KMS-11 (cell line): ENCODE measurements around the gene CLEC2B.
"Not testable (repeated sequence)": the region's sequence is repeated elsewhere in the genome, so short reads cannot be mapped to it uniquely, and the experiment has no call there.

Experiments used
- H2AFZ ChIP-seq: fragments of 200-600 bp; sonication (generic); 2 replicates; pipeline ENCODE4 v1.6.1; 2016; ENCODE audit warnings: antibody characterized with exemption, mixed run types, low read depth
- H3K27ac ChIP-seq: fragments of 200-600 bp; sonication (generic); 2 replicates; pipeline ENCODE4 v1.6.1; 2016; ENCODE audit warnings: mild to moderate bottlenecking, mixed run types
- H3K27me3 ChIP-seq: fragments of 200-600 bp; sonication (generic); 2 replicates; pipeline ENCODE4 v1.6.1; 2017; ENCODE audit warnings: mild to moderate bottlenecking, low read depth, mixed run types, moderate library complexity; ENCODE audit not compliant: insufficient read depth
- H3K36me3 ChIP-seq: fragments of 200-600 bp; sonication (generic); 2 replicates; pipeline ENCODE4 v1.6.1; 2017; ENCODE audit warnings: mild to moderate bottlenecking, mixed run types; ENCODE audit not compliant: insufficient read depth
- H3K4me1 ChIP-seq: fragments of 200-600 bp; sonication (generic); 2 replicates; pipeline ENCODE4 v1.6.1; 2016; ENCODE audit warnings: mild to moderate bottlenecking, low read depth, mixed run types; ENCODE audit not compliant: poor library complexity, severe bottlenecking
- H3K4me2 ChIP-seq: fragments of 200-600 bp; sonication (generic); 2 replicates; pipeline ENCODE4 v1.7.0; 2016; ENCODE audit warnings: mild to moderate bottlenecking, mixed run types
- H3K4me3 ChIP-seq: fragments of 200-600 bp; sonication (generic); IDR thresholded peaks from 2 replicates; pipeline ENCODE4 v1.6.1; 2017; ENCODE audit warnings: low read depth, low read length, mixed read lengths; ENCODE audit not compliant: insufficient read depth
- H3K79me2 ChIP-seq: fragments of 200-600 bp; sonication (generic); 2 replicates; pipeline ENCODE4 v1.6.1; 2016; ENCODE audit warnings: low read depth, mixed run types; ENCODE audit not compliant: insufficient read depth
- H3K9ac ChIP-seq: fragments of 200-600 bp; sonication (generic); 2 replicates; pipeline ENCODE4 v1.6.1; 2016; ENCODE audit warnings: mild to moderate bottlenecking, mixed run types
- H4K20me1 ChIP-seq: fragments of 200-600 bp; sonication (generic); 2 replicates; pipeline ENCODE4 v1.6.1; 2016; ENCODE audit warnings: mild to moderate bottlenecking, mixed run types; ENCODE audit not compliant: insufficient read depth
- TF ChIP-seq, protein P1 (sequence below): fragments of 200-600 bp; sonication (generic); conservative IDR thresholded peaks from 2 replicates; pipeline ENCODE4 v1.6.1; 2017; ENCODE audit warnings: low read depth, mild to moderate bottlenecking, antibody characterized with exemption, low read length, moderate library complexity, mixed read lengths

The CLEC2B gene

DNA sequence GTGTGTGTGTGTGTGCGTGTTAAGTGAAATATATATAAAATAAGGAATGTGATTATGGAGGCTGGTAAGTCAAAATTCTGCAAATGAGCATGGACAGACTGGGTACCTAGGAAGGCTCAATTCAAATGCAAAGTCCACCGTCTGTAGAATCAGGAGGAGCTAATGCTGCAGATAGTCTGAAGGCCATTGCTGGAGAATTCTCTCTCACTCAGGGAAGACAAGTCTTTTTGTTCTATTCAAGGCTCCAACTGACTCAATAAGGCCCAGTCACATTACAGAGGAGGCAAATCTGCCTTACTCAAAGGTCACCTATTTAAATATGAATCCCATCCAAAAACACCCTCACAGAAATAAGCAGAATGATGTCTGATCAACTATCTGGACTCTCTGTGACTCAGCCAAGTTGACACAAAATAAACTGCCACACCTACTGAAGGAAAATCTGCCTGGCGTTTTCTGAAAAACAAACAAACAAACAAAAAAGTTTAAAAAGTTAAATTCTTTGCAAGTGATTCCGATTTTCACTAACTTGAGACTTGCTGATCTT is 11.5 kb upstream of the CLEC2B start:
- no peak overlapping the region for H2AFZ ChIP-seq
- H3K4me1 ChIP-seq, result no peaks in the 10 kb centered on the region
- no peaks in the 10 kb centered on the region for H3K27me3 ChIP-seq
- H3K4me3 ChIP-seq, result no peak overlapping the region
- no peaks in the 10 kb centered on the region for H4K20me1 ChIP-seq
- H3K27ac ChIP-seq, result no peak overlapping the region
- H3K4me2 ChIP-seq, result no peak overlapping the region
- H3K36me3 ChIP-seq, result no peaks in the 10 kb centered on the region
- no peaks in the 10 kb centered on the region for H3K79me2 ChIP-seq
- TF ChIP-seq, protein P1, sequence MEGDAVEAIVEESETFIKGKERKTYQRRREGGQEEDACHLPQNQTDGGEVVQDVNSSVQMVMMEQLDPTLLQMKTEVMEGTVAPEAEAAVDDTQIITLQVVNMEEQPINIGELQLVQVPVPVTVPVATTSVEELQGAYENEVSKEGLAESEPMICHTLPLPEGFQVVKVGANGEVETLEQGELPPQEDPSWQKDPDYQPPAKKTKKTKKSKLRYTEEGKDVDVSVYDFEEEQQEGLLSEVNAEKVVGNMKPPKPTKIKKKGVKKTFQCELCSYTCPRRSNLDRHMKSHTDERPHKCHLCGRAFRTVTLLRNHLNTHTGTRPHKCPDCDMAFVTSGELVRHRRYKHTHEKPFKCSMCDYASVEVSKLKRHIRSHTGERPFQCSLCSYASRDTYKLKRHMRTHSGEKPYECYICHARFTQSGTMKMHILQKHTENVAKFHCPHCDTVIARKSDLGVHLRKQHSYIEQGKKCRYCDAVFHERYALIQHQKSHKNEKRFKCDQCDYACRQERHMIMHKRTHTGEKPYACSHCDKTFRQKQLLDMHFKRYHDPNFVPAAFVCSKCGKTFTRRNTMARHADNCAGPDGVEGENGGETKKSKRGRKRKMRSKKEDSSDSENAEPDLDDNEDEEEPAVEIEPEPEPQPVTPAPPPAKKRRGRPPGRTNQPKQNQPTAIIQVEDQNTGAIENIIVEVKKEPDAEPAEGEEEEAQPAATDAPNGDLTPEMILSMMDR, result no peak
- no peak overlapping the region for H3K9ac ChIP-seq

- H3K27me3 ChIP-seq, H3K4me3 ChIP-seq, H2AFZ ChIP-seq, H3K27ac ChIP-seq, H3K79me2 ChIP-seq, H3K36me3 ChIP-seq, H3K4me1 ChIP-seq, H3K9ac ChIP-seq, H4K20me1 ChIP-seq, H3K4me2 ChIP-seq: not testable (repeated sequence)
Observed at GRCh38 chr12:9876120-9876519, 7.0 kb upstream of the CLEC2B start.

DNA sequence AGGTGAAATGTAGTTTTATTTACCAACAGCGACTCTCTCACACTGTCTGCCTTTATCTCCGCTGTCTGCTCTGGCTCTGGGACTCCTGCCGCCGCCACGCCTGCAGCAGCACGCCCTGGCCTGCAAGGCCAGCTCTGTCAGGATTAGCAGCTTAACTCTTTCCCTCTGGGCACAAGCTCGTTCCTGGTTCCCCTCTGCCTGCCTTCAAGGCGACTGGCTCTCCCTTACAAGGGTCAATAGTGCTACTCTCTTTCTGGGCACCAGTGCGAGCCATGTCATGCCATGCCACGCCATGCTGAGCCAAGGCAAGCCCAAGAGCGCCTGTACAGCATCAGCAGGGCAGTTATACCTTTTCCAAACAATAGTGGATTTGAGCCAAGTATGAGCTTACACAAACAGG is 3.6 kb upstream of the CLEC2B start:
- Histone ChIP-seq H3K27ac (no peak overlapping the region), H3K79me2 (no peaks in the 10 kb centered on the region), H3K4me1 (peaks cover 16% of the 10 kb centered on the region), H3K27me3 (no peaks in the 10 kb centered on the region), H3K36me3 (no peaks in the 10 kb centered on the region), H2AFZ (no peak overlapping the region), H3K9ac (no peak overlapping the region), H3K4me3 (no peak overlapping the region), H3K4me2 (no peak overlapping the region), H4K20me1 (no peaks in the 10 kb centered on the region)
- TF ChIP-seq, protein P1, result no peak

DNA sequence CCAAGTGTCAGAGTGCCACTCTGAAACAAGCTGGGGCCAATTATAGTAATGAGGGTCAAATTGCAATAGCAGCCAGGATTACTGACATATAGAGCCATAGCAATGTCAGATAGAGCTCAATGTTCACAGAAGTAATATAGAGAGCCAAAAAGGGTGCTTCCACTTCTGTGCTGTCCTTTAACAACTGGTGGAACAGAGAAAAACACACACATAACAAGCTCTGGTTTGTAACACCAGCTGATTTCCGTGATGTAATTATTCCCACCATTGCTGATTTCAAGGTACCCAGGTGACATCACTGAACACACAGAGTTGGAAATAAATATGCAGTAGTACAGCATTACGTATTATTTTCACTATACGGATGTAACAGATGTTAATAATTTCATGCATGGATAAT is 3.0 kb upstream of the CLEC2B start:
- Histone ChIP-seq H3K4me3 (no peak overlapping the region), H3K27ac (no peak overlapping the region), H3K4me2 (no peak overlapping the region), H4K20me1 (no peaks in the 10 kb centered on the region), H2AFZ (no peak overlapping the region), H3K36me3 (no peaks in the 10 kb centered on the region), H3K4me1 (peaks cover 16% of the 10 kb centered on the region), H3K9ac (no peak overlapping the region), H3K27me3 (no peaks in the 10 kb centered on the region), H3K79me2 (no peaks in the 10 kb centered on the region)
- TF ChIP-seq, protein P1, result no peak

DNA sequence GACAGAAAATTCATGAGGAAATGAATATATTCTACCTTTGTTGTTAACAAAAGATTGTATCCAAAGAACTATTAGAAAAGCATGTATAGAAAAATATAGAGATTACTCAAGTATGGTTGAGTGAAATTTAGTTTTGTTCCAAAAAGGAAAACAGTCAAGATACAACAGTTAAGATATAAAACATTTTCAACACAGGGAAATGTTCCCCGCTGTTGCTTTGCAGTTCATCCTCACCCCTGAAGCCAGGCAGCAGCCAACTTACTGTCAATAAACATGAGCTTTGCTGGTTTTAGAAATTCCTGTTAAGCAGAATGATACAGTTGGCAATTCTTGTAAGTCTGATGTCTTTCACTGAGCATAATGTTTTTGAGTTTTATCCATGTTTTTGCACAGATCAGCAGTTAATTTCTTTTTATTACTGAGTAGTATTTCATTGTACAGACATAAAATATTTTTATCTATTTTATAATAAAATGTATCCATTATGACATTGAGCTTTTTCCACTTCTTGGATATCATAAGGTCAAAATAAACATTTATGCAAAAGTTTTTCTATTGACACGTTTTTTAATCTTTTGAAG is 1.2 kb upstream of the CLEC2B start:
- H3K4me1 ChIP-seq, result peaks cover 27% of the 10 kb centered on the region
- peak overlapping the region; percentile 75 for H3K4me2 ChIP-seq
- no peak overlapping the region for H3K4me3 ChIP-seq
- H3K27me3 ChIP-seq, result no peaks in the 10 kb centered on the region
- TF ChIP-seq, protein P1, result no peak
- H2AFZ ChIP-seq, result peak overlapping the region; percentile 84
- no peaks in the 10 kb centered on the region for H3K79me2 ChIP-seq
- H4K20me1 ChIP-seq, result no peaks in the 10 kb centered on the region
- no peaks in the 10 kb centered on the region for H3K36me3 ChIP-seq
- peak overlapping the region; percentile 74 for H3K27ac ChIP-seq
- H3K9ac ChIP-seq, result peak overlapping the region; percentile 56; the same call in 1 of the 2 replicates
